Mesothelial cell of epicardium (in vitro differentiated cells): Measurements from ENCODE around the gene LRCOL1. TPM values are rescaled to one million over a fixed set of nuclear protein-coding genes. Genes with fewer than 3 reads are reported as not detected.

Experiments used
- DNase-seq, 2 experiments: peaks; one replicate each; pipeline ENCODE4 v3.0.0; 2021; ENCODE audit warnings: low spot score in 2 of 2; ENCODE audit not compliant: unreplicated experiment in 2 of 2
- H3K27ac Mint-ChIP-seq: 2 replicates; pipeline ENCODE4 v1.8.0; 2021; ENCODE audit warnings: mixed read lengths
- H3K27me3 Mint-ChIP-seq: 2 replicates; pipeline ENCODE4 v1.8.0; 2021; ENCODE audit warnings: low read depth, mixed read lengths
- H3K36me3 Mint-ChIP-seq: 2 replicates; pipeline ENCODE4 v1.8.0; 2021; ENCODE audit warnings: mixed read lengths
- H3K4me1 Mint-ChIP-seq: 2 replicates; pipeline ENCODE4 v1.8.0; 2021; ENCODE audit warnings: mixed read lengths
- H3K4me3 Mint-ChIP-seq: 2 replicates; pipeline ENCODE4 v1.8.0; 2021; ENCODE audit warnings: mild to moderate bottlenecking, moderate library complexity, mixed read lengths
- H3K9me3 Mint-ChIP-seq: 2 replicates; pipeline ENCODE4 v1.8.0; 2021; ENCODE audit warnings: mixed read lengths
- total RNA-seq: library from RNA; stranded (reverse); gene quantifications from 3 replicates; pipeline ENCODE4 v1.2.1, GENCODE V29; 2021
- TF ChIP-seq, protein P1 (sequence below): fragments of 200-600 bp; sonication (generic); IDR thresholded peaks from one replicate; pipeline ENCODE4 v1.5.0; 2021; ENCODE audit warnings: antibody characterized with exemption; ENCODE audit not compliant: unreplicated experiment

LRCOL1 gene
- total RNA-seq, 1 donor from 2014 or later: not detected

DNA sequence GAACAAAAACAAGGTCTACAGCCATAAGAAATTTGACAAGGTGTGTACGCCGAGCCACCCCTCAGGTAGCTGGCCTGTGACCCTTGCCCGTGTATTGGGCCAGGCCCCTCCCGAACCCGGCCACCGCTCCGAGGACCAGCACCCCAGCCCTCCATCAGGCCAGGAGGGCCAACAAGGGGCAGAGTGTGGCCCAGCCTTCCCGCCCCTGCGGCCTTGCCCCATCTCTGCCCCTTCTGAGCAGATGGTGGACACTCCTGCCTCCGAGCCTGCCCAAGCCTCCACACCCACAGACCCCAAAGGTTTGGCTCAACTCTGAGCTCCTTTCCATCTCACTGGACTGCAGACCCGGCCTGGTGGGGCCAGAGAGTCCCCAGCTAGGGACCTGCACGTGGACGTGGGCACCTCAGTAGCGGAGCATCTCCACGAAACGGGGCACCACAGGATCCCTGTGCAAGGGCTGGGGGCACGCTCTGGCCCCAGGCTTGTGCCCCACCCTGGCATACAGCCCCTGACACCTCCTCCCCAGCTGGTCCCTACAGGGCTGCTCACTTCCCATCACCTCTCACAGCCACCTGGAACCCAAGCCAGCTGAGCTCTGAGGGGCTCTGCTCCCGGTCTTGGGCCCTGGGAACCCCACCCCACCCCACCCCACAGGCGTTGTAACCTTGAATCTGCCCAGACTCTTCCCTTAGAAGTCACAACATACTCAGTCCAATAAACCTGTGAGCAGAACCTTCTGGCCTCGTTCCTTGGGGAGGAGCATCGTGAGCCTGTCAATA, 11.5 kb upstream of the LRCOL1 start:
- H3K27me3 Mint-ChIP-seq: peaks cover 25% of the 10 kb centered on the region
- H3K4me1 Mint-ChIP-seq: peaks cover 31% of the 10 kb centered on the region
- TF ChIP-seq, protein P1, sequence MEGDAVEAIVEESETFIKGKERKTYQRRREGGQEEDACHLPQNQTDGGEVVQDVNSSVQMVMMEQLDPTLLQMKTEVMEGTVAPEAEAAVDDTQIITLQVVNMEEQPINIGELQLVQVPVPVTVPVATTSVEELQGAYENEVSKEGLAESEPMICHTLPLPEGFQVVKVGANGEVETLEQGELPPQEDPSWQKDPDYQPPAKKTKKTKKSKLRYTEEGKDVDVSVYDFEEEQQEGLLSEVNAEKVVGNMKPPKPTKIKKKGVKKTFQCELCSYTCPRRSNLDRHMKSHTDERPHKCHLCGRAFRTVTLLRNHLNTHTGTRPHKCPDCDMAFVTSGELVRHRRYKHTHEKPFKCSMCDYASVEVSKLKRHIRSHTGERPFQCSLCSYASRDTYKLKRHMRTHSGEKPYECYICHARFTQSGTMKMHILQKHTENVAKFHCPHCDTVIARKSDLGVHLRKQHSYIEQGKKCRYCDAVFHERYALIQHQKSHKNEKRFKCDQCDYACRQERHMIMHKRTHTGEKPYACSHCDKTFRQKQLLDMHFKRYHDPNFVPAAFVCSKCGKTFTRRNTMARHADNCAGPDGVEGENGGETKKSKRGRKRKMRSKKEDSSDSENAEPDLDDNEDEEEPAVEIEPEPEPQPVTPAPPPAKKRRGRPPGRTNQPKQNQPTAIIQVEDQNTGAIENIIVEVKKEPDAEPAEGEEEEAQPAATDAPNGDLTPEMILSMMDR: no peak
- H3K36me3 Mint-ChIP-seq: peaks cover 13% of the 10 kb centered on the region
- H3K9me3 Mint-ChIP-seq: no peaks in the 10 kb centered on the region
- no peak for DNase-seq
- peak overlapping the region; percentile 96 for H3K27ac Mint-ChIP-seq
- H3K4me3 Mint-ChIP-seq: no peak overlapping the region

DNA sequence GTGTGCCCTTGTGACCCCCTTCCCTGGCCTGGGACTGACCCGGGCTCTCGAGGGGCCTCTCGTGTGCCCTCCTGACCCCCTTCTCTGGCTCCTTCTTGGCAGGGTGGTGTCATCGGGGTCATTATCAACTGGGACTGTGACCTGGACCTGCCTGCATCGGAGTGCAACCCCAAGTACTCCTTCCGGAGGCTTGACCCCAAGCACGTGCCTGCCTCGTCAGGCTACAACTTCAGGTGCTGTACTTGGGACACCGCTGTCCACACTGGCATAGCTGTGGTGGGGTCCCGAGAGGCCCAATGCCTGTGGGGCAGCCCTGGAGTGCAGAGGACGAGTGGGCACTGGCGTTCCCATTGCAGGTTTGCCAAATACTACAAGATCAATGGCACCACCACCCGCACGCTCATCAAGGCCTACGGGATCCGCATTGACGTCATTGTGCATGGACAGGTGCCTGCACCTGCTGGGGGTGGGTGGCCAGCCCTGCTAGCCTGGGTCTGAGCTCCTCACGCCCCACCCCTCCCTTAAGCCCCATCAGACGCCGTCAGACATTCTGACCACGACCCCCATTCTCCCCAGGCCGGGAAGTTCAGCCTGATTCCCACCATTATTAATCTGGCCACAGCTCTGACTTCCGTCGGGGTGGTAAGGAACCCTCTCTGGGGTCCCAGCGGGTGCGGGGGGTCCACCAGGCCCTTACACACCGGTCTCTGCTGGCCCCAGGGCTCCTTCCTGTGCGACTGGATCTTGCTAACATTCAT, 10.7 kb upstream of the LRCOL1 start:
- no peak for DNase-seq
- H3K4me3 Mint-ChIP-seq: no peak overlapping the region
- peaks cover 31% of the 10 kb centered on the region for H3K27me3 Mint-ChIP-seq
- no peak overlapping the region for H3K27ac Mint-ChIP-seq
- H3K36me3 Mint-ChIP-seq: peaks cover 9% of the 10 kb centered on the region
- no peaks in the 10 kb centered on the region for H3K9me3 Mint-ChIP-seq
- H3K4me1 Mint-ChIP-seq: peaks cover 31% of the 10 kb centered on the region
- TF ChIP-seq, protein P1: no peak

- TF ChIP-seq, protein P1: no peak
- no peak for DNase-seq
- H3K9me3 Mint-ChIP-seq: peaks cover 3% of the 10 kb centered on the region
- H3K27me3 Mint-ChIP-seq: peaks cover 39% of the 10 kb centered on the region
- H3K4me3 Mint-ChIP-seq: no peak overlapping the region
- no peak overlapping the region for H3K27ac Mint-ChIP-seq
- peaks cover 6% of the 10 kb centered on the region for H3K36me3 Mint-ChIP-seq
- peaks cover 31% of the 10 kb centered on the region for H3K4me1 Mint-ChIP-seq
These were observed 9.9 kb upstream of the LRCOL1 start for GRCh38 chr12:132620113-132620898.

GRCh38 chr12:132619386-132620112, 9.2 kb upstream of the LRCOL1 start:
- TF ChIP-seq, protein P1: no peak
- Mint-ChIP-seq H3K27me3 (peaks cover 45% of the 10 kb centered on the region), H3K4me3 (no peak overlapping the region), H3K36me3 (peaks cover 2% of the 10 kb centered on the region), H3K4me1 (peaks cover 29% of the 10 kb centered on the region), H3K27ac (no peak overlapping the region), H3K9me3 (peaks cover 3% of the 10 kb centered on the region)
- no peak for DNase-seq

- Mint-ChIP-seq H3K4me1 (peaks cover 29% of the 10 kb centered on the region), H3K9me3 (peaks cover 3% of the 10 kb centered on the region), H3K27ac (no peak overlapping the region), H3K36me3 (peaks cover 2% of the 10 kb centered on the region), H3K27me3 (peaks cover 47% of the 10 kb centered on the region), H3K4me3 (no peak overlapping the region)
- no peak for DNase-seq
- TF ChIP-seq, protein P1: no peak
These were observed 8.6 kb upstream of the LRCOL1 start for GRCh38 chr12:132619071-132619385.
